NCI-H1436 (cell line): ENCODE data around the gene AMOTL2.
A peak's percentile ranks its signal among the peaks of the same experiment; 100 is the strongest.

ENCODE experiments used
- DNase-seq: peaks from one replicate; lab custom pipeline; 2025; lab: John Stamatoyannopoulos, UW

AMOTL2 gene

GRCh38 chr3:134366221-134366927 is 7.9 kb downstream of the AMOTL2 start:
- DNase-seq: no peak

- DNase-seq: no peak
These were observed 8.5 kb downstream of the AMOTL2 start for GRCh38 chr3:134365766-134366065.

GRCh38 chr3:134364936-134365765 is 9.1 kb downstream of the AMOTL2 start:
- DNase-seq: no peak

GRCh38 chr3:134364061-134364935 is 9.9 kb downstream of the AMOTL2 start:
- DNase-seq: peak; percentile 7

- no peak for DNase-seq
These were observed 10.9 kb downstream of the AMOTL2 start for GRCh38 chr3:134363381-134363755.

GRCh38 chr3:134362670-134363380 is 11.4 kb downstream of the AMOTL2 start:
- no peak for DNase-seq

GRCh38 chr3:134362221-134362620 is 12.0 kb downstream of the AMOTL2 start:
- no peak for DNase-seq

GRCh38 chr3:134361162-134361835 is 12.9 kb downstream of the AMOTL2 start:
- DNase-seq: no peak

GRCh38 chr3:134360046-134360445 is 14.2 kb downstream of the AMOTL2 start:
- DNase-seq: no peak

GRCh38 chr3:134359121-134360010 is 14.9 kb downstream of the AMOTL2 start:
- DNase-seq: no peak

- peak; percentile 8 for DNase-seq
These were observed 16.1 kb downstream of the AMOTL2 start for GRCh38 chr3:134357914-134358811.

GRCh38 chr3:134357261-134357913 is 16.9 kb downstream of the AMOTL2 start:
- no peak for DNase-seq

GRCh38 chr3:134356411-134357040 is 17.7 kb downstream of the AMOTL2 start:
- DNase-seq: no peak

- no peak for DNase-seq
These were observed 18.8 kb downstream of the AMOTL2 start for GRCh38 chr3:134355416-134355815.

- no peak for DNase-seq
These were observed 19.5 kb downstream of the AMOTL2 start for GRCh38 chr3:134354612-134355251.

- DNase-seq: no peak
These were observed 20.2 kb downstream of the AMOTL2 start for GRCh38 chr3:134353831-134354611.
